ENCODE measurements around the gene TPI1. TPM values are rescaled to one million over a fixed set of nuclear protein-coding genes. Genes with fewer than 3 reads are reported as not detected.
"Not testable (repeated sequence)": the region's sequence is repeated elsewhere in the genome, so short reads cannot be mapped to it uniquely, and the experiment has no call there.

Gene TPI1
- total RNA-seq, 1 donor from 2014 or later = 1,194 TPM

DNA sequence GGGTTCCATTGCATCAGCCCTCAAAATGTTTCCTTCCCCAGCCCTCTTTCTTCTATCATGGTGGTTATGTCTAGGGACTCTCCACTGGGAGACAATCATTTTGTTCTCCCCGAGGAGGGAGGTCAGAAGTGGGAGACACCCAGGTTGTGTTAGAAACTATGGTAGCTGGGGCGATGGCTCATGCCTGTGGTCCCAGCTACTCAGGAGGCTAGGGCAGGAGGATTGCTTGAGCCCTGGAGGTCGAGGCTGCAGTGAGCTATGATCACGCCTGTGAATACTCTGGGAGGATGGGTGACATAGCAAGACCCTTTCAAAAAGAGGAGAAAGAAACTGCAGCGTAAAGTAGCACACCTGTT lies 24.3 kb downstream of the TPI1 start:
- no peaks in the 10 kb centered on the region for H3K36me3 ChIP-seq (ENCODE audit: control insufficient read depth, insufficient read depth, low read length)
- peak overlapping the region; percentile 47 for H3K4me3 ChIP-seq (ENCODE audit: low read depth, low read length)
- FAIRE-seq (no peak), DNase-seq (ENCODE audit: low read depth) (no peak)
- TF ChIP-seq, protein P1, sequence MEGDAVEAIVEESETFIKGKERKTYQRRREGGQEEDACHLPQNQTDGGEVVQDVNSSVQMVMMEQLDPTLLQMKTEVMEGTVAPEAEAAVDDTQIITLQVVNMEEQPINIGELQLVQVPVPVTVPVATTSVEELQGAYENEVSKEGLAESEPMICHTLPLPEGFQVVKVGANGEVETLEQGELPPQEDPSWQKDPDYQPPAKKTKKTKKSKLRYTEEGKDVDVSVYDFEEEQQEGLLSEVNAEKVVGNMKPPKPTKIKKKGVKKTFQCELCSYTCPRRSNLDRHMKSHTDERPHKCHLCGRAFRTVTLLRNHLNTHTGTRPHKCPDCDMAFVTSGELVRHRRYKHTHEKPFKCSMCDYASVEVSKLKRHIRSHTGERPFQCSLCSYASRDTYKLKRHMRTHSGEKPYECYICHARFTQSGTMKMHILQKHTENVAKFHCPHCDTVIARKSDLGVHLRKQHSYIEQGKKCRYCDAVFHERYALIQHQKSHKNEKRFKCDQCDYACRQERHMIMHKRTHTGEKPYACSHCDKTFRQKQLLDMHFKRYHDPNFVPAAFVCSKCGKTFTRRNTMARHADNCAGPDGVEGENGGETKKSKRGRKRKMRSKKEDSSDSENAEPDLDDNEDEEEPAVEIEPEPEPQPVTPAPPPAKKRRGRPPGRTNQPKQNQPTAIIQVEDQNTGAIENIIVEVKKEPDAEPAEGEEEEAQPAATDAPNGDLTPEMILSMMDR (IDR thresholded peaks at IDR 0.05; ENCODE audit: insufficient read depth, low read length, severe bottlenecking) = no peak
- H3K27me3 ChIP-seq (ENCODE audit: control insufficient read depth, insufficient read depth, low read length) = no peaks in the 10 kb centered on the region

- not testable (repeated sequence) for H3K4me3 ChIP-seq (ENCODE audit: low read depth, low read length); H3K27me3 ChIP-seq (ENCODE audit: control insufficient read depth, insufficient read depth, low read length); FAIRE-seq; H3K36me3 ChIP-seq (ENCODE audit: control insufficient read depth, insufficient read depth, low read length); DNase-seq (ENCODE audit: low read depth)
Observed at GRCh38 chr12:6892683-6893082, 25.4 kb downstream of the TPI1 start.

- TF ChIP-seq, protein P1 (IDR thresholded peaks at IDR 0.05; ENCODE audit: insufficient read depth, low read length, severe bottlenecking) = no peak
- DNase-seq (ENCODE audit: low read depth) (no peak), FAIRE-seq (no peak)
- no peaks in the 10 kb centered on the region for H3K27me3 ChIP-seq (ENCODE audit: control insufficient read depth, insufficient read depth, low read length)
- H3K4me3 ChIP-seq (ENCODE audit: low read depth, low read length) = no peak overlapping the region
- H3K36me3 ChIP-seq (ENCODE audit: control insufficient read depth, insufficient read depth, low read length) = no peaks in the 10 kb centered on the region
Observed at GRCh38 chr12:6894321-6894720, 27.0 kb downstream of the TPI1 start.

DNA sequence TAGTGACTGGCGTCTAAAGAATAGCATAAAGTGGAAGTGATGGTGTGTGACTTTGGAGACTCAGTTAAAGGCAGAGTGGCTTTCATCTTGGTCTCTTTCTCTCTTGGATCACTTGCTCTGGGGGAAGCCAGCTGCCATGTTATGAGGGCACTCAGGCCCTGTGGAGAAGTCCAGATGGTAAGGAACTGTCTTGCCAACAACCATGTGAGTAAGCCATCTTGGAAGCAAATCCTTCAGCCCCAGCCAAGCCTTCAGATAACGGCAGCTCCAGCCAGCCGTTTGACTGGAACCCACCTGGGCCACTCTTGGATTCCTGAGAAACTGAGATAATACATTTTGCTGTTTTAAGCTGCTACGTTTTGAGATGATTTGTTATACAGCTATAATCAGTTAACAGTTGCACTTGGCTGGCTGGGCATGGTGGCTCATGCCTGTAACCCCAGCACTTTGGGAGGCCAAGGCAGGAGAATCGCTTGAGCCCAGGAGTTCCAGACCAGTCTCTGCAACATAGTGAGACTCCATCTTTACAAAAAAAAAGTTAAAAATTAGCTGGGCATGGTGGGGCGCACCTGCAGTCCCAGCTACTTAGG lies 29.6 kb downstream of the TPI1 start:
- TF ChIP-seq, protein P1 (IDR thresholded peaks at IDR 0.05; ENCODE audit: insufficient read depth, low read length, severe bottlenecking) = no peak
- FAIRE-seq = no peak
- Histone ChIP-seq H3K4me3 (ENCODE audit: low read depth, low read length) (no peak overlapping the region), H3K36me3 (ENCODE audit: control insufficient read depth, insufficient read depth, low read length) (no peaks in the 10 kb centered on the region), H3K27me3 (ENCODE audit: control insufficient read depth, insufficient read depth, low read length) (no peaks in the 10 kb centered on the region)
- no peak for DNase-seq (ENCODE audit: low read depth)

DNA sequence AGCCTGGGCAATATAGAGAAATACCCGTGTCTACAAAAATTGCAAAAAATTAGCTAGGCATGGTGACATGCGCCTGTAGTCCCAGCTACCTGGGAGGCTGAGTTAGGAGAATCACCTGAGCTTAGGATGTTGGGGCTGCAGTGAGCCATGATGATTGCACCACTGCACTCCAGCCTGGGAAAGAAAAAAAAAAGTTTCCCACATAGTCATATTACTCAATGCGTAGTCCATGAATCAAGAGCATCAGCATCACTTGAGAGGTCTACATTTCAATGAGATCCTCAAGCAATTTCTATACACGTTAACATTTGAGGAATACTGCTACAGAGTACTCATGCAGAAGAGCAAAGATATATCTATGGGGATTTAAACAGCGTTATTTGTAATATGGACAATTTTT lies 32.1 kb downstream of the TPI1 start:
- TF ChIP-seq, protein P1 (IDR thresholded peaks at IDR 0.05; ENCODE audit: insufficient read depth, low read length, severe bottlenecking) = no peak
- FAIRE-seq = no peak
- Histone ChIP-seq H3K36me3 (ENCODE audit: control insufficient read depth, insufficient read depth, low read length) (no peaks in the 10 kb centered on the region), H3K27me3 (ENCODE audit: control insufficient read depth, insufficient read depth, low read length) (no peaks in the 10 kb centered on the region), H3K4me3 (ENCODE audit: low read depth, low read length) (no peak overlapping the region)
- DNase-seq (ENCODE audit: low read depth) = peak; percentile 44

- H3K36me3 ChIP-seq (ENCODE audit: control insufficient read depth, insufficient read depth, low read length) = no peaks in the 10 kb centered on the region
- FAIRE-seq (no peak), DNase-seq (ENCODE audit: low read depth) (no peak)
- TF ChIP-seq, protein P1 (IDR thresholded peaks at IDR 0.05; ENCODE audit: insufficient read depth, low read length, severe bottlenecking) = no peak
- no peaks in the 10 kb centered on the region for H3K27me3 ChIP-seq (ENCODE audit: control insufficient read depth, insufficient read depth, low read length)
- no peak overlapping the region for H3K4me3 ChIP-seq (ENCODE audit: low read depth, low read length)
Observed at GRCh38 chr12:6899837-6900519, 32.6 kb downstream of the TPI1 start.
